GM18507 (cell line): ENCODE measurements around the gene SKIDA1.

ENCODE experiments used
- DNase-seq: peaks from one replicate; pipeline ENCODE4 v3.0.0; 2011; ENCODE audit warnings: low read depth; ENCODE audit not compliant: insufficient read length; ENCODE audit errors: extremely low spot score
- FAIRE-seq: peaks from 2 replicates; lab custom pipeline; 2011; peaks lifted over from hg19 to GRCh38; lab: Jason Lieb, UNC

The SKIDA1 gene

DNA sequence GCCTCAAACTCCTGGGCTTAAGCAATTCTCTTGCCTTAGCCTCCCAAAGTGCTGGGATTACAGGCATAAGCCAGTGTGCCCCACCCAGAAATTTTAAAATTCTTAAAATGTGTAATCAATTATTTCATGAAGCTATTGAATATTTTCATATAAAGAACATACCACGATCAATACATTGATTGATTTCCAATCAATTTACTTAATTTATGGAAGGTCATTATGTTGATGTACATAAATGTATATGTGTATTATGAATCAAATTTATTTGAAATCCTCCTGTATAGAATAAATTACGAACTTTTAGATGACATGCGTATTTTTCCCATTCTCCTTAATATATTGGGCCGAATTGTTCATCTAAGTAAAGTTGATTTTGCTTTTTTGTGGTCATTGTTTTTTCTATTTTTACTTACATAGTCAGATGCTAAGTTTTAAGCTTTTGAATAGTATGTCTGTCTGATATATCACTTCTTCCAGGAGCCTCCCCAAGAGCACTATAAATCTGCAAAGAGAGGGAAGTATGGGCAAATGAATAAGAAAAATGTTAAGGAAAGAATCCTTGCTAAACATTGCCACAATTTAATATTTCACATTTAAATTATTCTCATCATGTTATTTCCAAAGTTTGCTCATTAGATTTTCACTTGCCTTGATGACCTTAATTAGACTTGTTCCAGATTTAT is 35.3 kb downstream of the SKIDA1 start:
- FAIRE-seq (no peak), DNase-seq (no peak)

DNA sequence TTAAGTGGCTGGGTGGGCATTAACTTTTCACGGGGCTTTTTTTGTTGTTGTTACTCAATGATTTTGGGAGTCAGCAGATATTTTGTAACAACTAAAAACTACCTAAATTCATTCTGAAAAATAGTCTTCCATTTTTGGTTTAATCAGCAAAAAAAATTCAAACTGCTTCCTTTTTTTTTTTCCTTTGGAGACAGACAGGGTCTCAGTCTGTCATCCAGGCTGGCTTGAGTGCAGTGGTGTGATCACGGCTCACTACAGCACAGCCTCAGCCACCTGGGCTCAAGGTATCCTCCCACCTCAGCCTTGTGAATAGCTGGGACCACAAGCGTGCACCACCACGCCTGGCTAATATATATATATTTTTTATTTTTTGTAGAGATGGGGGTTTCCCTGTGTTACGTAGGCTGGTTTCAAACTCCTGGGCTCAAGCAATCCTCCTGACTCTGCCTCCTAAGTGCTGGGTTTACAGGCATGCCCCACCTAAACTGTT is 36.5 kb downstream of the SKIDA1 start:
- DNase-seq (no peak), FAIRE-seq (no peak)

DNA sequence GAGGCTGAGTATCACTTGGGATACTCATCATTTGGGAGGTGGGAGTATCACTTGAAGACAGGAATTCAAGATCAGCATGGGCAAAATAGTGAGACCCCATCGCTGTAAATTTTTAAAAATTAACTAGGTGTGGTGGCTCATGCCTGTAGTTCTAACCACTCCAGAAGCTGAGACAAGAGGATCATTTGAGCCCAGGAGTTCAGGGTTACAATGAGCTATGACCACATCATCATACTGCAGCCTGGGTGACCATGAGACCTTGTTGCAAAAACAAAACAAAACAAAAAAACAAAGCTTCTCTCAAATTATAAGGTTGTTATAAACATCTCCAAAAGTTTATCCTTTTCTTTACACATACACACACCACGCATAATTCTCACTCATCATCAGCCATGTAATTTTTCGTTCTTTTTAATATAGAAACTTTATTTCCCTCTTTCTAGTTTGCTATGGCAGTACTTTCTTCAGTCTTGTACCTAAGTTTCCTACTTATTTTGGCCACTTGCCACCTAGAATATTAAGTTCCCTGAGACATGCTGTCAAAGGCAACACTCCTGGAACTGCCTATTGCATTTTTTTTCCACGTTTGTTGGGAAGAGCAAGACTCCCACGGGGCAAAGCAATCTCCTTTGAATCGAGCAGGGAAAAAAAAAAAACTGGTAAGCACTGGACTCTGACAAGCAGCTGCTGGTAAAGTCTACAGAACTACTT is 37.1 kb downstream of the SKIDA1 start:
- DNase-seq: no peak
- no peak for FAIRE-seq

DNA sequence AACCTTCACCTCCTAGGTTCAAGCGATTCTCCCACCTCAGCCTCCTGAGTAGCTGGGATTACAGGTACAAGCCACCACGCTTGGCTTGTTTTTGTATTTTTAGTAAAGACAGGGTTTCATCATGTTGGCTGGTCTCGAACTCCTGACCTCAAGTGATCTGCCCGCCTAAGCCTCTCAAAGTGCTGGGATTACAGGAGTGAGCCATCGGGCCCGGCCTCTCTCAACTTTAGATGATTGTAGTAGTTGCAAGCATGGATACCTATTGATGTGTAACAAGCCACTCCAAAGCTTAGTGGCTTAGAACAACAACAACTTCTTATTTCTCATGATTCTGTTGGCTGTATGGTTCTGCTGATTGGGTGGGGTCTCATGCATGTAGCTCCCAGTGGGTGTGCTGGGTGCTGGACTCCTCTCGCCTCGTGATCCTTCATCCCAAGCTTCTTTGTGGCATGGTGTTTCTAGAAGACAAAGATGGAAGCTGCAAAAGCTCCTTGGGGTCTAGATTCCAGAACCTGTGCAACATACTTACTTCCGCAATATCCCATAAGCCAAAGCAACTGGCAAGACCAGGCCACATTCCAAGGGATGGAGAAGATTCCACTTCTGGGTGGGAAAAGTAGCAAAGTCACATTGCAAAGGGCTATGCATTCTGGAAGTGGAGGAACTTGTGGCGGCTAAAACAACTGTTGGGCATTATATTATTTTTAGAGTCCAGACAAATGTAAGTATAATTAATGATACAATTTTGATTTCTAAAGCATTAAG is 37.9 kb downstream of the SKIDA1 start:
- DNase-seq: no peak
- no peak for FAIRE-seq

DNA sequence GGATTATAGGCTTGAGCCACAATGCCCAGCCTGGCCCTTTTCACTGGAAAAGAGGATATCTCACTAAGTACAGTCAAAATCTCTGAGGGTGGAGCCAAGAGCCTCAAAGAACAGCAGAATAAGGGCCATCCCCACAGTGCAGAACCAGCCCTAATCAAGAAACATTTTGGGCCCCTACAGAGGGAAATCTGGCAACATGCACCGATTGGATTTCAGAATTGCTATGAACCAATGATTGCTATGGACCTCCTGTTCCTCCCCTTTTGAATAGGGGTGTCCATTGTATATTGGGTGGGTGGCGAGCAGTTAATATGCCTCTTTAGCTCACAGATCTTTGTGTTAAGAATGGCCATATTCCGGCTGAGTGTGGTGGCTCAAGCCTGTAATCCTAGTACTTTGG is 42.7 kb downstream of the SKIDA1 start:
- no peak for FAIRE-seq
- no peak for DNase-seq

DNA sequence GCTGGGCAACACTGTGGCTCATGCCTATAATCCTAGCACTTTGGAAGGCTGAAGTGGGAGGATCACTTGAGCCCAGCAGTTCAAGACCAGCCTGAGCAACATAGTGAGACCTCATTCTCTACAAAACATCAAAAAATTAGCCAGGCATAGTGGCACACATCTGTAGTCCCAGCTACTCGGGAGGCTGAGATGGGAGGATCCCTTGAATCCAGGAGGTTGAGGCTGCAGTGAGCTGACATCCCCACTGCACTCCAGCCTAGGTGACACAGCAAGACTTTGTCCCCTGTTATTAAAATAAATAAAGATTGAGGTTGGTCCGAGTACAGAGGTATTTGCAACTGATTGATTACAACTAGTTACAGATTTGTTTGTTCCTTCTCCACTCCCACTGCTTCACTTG is 44.1 kb downstream of the SKIDA1 start:
- DNase-seq: no peak
- no peak for FAIRE-seq

DNA sequence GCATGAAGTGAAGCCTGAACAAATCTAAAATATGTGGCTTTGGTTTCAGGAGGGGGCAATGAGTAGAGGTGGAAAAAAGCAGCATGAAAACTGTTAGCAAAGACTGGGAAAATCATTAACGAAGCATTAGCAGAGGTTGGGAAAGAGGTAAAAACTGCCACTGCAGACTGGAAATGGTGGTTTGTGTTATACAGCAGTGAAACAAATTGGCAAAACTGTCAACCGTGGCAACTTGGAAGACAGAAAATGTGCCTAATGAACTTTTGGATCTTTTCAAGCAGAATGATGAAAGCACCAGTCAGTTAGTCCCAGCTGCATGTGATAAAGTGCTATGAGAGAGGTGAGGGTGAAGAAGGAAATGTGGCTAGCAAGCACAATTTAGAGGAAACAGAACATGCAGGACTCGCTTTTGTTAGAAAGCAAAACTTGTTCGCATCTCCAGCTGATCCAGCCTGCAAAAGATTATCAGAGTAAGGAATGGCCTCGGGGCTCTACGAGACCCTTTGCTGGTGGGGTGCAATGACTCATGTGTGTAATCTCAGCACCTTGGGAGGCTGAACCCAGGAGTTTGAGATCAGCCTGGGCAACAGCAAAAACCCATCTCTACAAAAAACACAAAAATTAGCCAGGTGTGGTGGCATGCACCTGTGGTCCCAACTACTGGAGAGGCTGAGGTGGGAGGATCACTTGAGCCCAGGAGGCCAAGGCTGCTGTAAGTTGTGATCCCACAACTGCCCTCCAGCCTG is 45.7 kb downstream of the SKIDA1 start:
- DNase-seq (no peak), FAIRE-seq (no peak)

DNA sequence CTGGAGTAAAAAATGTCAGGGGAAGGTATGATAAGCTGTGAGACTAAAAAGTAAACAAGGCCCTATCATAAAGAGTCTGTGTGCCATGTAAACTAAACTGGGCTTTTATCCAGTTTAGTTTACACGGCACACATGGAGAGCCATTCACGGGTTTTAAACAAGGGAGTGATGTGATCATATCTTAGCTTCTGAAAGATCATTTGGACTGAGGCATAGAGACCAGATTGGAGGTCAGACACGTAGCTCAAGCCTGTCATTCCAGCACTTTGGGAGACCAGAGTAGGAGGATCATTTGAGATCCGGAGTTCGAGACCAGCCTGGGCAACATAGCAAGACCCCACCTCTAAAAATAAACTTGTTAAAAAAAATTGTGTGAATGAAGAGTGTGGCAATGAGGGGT is 50.1 kb downstream of the SKIDA1 start:
- DNase-seq (no peak), FAIRE-seq (no peak)

DNA sequence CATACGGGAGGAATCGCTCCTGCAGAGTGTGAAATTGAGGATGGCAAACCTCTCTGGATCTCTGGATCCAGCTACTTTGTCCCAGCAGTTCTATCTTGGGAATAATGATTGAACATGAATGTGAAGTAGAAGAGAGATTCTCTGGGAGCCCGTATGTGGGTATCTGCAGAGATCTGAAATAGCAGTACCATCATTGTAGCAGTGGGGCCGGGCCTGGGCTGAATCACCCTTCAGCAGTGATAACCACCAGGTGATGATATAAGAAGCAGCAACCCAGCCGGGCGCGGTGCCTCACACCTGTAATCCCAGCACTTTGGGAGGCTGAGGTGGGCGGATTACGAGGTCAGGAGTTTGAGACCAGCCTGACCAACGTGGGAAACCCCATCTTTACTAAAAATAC is 51.9 kb downstream of the SKIDA1 start:
- FAIRE-seq: no peak
- DNase-seq: no peak

DNA sequence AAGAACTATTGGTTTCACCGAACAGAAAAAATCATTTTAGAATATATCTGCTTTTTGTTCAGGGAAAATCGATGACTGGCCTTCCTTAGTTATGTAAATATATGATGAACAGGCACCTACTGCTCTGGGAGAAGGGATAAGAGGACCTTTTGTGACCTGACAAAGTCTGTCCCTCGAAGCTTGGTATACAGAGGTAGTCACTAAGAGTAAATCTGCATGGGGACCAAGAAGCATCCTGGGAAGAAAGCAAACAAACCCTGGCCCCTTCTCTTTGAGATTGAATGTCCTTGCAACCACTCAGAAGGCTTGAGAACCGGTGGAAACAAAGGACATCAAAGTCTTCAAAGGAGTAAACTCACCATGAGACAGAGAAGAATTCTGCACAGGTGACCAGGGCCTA is 52.3 kb downstream of the SKIDA1 start:
- FAIRE-seq (no peak), DNase-seq (no peak)

DNA sequence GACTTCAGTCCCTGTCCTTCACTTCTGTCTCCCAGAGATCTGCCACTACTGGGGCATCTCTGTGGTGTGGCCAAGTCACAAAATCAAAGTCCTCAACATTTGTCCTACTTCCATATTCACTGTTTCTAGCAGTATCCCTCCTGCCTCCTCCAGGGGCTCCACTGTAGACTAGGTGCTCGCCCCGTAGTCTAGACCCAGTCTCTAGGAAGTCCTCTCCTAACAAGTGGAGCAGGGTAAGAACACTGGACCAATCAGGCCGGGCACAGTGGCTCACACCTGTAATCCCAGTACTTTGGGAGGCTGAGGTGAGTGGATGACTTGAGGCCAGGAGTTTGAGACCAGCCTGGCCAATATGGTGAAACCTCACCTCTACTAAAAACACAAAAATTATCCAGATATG is 57.4 kb downstream of the SKIDA1 start:
- DNase-seq: no peak
- FAIRE-seq: no peak

DNA sequence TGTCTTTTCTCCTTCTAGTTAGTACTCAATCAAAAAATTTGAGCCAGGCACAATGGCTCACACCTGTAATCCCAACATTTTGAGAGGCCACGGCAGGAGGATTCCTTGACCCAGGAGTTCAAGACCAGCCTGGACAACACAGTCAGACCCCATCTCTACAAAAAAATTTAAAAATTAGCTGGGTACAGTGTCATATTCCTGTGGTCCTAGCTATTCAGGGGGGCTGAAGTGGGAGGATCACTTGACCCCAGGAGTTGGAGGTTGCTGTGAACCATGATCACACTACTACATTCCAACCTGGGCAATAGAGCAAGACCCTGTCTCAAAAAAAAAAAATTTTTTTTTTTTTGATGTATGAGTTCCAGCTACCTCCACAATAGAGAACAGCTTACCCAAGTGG is 57.8 kb downstream of the SKIDA1 start:
- FAIRE-seq (no peak), DNase-seq (no peak)

DNA sequence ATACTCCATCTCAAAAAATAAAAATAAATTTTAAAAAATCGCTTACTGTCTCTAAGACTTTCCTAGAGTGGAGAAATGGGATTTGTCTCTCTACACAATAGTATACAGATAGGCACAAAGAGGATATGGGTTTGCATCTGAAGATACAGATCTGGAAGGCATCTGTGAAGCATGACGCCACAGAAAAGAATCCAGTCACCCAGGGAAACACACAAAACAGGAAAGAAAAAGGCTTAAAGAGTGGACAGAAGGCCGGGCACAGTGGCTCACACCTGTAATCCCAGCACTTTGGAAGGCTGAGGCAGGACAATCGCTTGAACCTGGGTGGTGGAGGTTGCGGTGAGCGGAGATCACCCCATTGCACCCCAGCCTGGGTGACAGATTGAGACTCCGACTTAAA is 61.3 kb downstream of the SKIDA1 start:
- FAIRE-seq (no peak), DNase-seq (no peak)
